Small intestine (tissue), 7 donors: ENCODE measurements around the gene ZFP36. TPM values are rescaled to one million over a fixed set of nuclear protein-coding genes. Genes with fewer than 3 reads are reported as not detected.

Experiments
- DNase-seq, 2 donors: peaks; one replicate each; pipeline versions ENCODE4 v3.0.0 to v3.0.0-alpha.2; 2013
- FAIRE-seq: peaks from 2 replicates; lab custom pipeline; 2012; peaks lifted over from hg19 to GRCh38; lab: Jason Lieb, UNC
- H3K27ac ChIP-seq, 3 donors: one replicate each; pipeline ENCODE4 v1.5.1; 2013; ENCODE audit warnings: low read length in 2 of 3, mild to moderate bottlenecking in 2 of 3, control low read depth in 1 of 3, inconsistent platforms in 1 of 3, low read depth in 1 of 3, moderate library complexity in 1 of 3
- H3K27me3 ChIP-seq, 3 donors: one replicate each; pipeline ENCODE4 v1.6.1; 2013; ENCODE audit warnings: low read length in 3 of 3, inconsistent platforms in 1 of 3; ENCODE audit not compliant: control insufficient read depth in 3 of 3, insufficient read depth in 3 of 3
- H3K36me3 ChIP-seq, 3 donors: one replicate each; pipeline ENCODE4 v1.6.1; 2013; ENCODE audit warnings: low read length in 3 of 3, inconsistent platforms in 1 of 3, low read depth in 1 of 3, mild to moderate bottlenecking in 1 of 3, moderate library complexity in 1 of 3; ENCODE audit not compliant: control insufficient read depth in 3 of 3, insufficient read depth in 2 of 3
- H3K4me1 ChIP-seq, 3 donors: one replicate each; pipeline ENCODE4 v1.6.1; 2013; ENCODE audit warnings: low read length in 2 of 3, inconsistent platforms in 1 of 3, low read depth in 1 of 3, mild to moderate bottlenecking in 1 of 3, moderate library complexity in 1 of 3; ENCODE audit not compliant: control insufficient read depth in 3 of 3, insufficient read depth in 2 of 3
- H3K4me3 ChIP-seq, 3 donors: one replicate each; pipeline ENCODE4 v1.5.1; 2013; ENCODE audit warnings: low read length in 3 of 3, control low read depth in 1 of 3, inconsistent platforms in 1 of 3, low read depth in 1 of 3, mild to moderate bottlenecking in 1 of 3, moderate library complexity in 1 of 3
- H3K9me3 ChIP-seq, 2 donors: one replicate each; pipeline ENCODE4 v1.6.1; 2013; ENCODE audit warnings: low read depth in 1 of 2, low read length in 1 of 2; ENCODE audit not compliant: control insufficient read depth in 2 of 2, insufficient read depth in 1 of 2
- WGBS, 3 donors: extraction: QIAGEN DNeasy Blood & Tissue Kit; methylation state at CpG; one replicate each; pipeline ENCODE4 v1.1.7; 2013; 5-methylcytosine and 5-hydroxymethylcytosine counted together
- polyA plus RNA-seq, 4 donors: library from polyadenylated mRNA; stranded (reverse) in 3 of 4; unstranded in 1 of 4; fragments of 200-250 nt in 3 of 4; fragments of 120-200 nt in 1 of 4; gene quantifications; one replicate each; pipeline versions ENCODE4 v1.2.1 to v1.2.3, GENCODE V29; 2013
- donor health status: healthy with polysubstance abuse.
- donor health status: control.
- donor health status: control.
- donor health status: Bipolar disorder and iron deficiency.
- donor health status: healthy.

Gene ZFP36
- polyA plus RNA-seq, 4 donors, result 104 to 365 (median 195) TPM

DNA sequence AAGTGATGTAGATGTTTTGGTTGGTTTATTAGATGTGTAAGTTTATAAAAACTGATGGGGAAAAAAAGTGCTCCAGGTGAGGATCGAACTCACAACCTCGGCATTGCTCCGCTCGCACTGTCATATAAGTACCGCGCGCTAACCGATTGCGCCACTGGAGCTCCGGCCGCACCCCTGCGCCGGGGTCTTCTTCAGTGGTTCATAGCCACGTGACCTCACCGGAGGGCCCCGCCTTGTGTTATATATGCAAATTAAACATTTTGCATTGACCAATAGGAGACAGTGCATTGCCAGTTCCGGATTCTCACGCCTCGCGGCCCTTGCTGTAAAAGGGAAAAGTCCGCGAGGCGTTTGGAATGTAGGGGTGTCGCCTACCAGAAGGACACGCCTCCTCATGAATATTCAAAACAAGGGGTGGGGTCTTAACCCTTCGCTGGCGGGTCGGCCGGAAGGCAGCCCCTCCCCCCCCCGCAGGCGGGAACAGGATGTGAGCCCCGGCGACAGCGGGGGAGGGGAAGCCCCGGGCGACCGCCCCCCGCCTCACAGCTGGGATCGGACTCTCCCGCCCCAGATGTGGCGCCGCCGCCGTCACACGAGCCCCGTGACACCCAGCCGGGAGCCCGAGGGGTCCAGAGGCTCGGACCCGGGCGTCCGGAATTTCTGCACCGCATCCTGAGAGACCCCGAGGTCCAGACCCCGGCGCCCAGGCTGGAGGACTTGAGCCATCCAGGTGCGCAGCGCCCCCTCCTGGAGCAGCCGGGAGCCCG lies 5.6 kb downstream of the ZFP36 start, which contains the start of gene PLEKHG2:
Gene PLEKHG2 (plus strand): TSS at position 570 of the 767 bp plus-strand sequence. CDS start 1,418 bp downstream, outside the sequence.
- Histone ChIP-seq H3K9me3 (no peaks in the 10 kb centered on the region), H3K4me1 (peaks cover 0 to 22% (median 0%) of the 10 kb centered on the region in 3 donors), H3K27me3 (peaks cover 0 to 6% (median 0%) of the 10 kb centered on the region in 3 donors), H3K36me3 (peaks cover 5 to 40% (median 10%) of the 10 kb centered on the region in 3 donors), H3K27ac (peak within 1 kb of the TSS; percentile 96 to 100 (median 99)), H3K4me3 (peak within 1 kb of the TSS; percentile 60 to 76 (median 63))
- FAIRE-seq (peak; percentile 44), DNase-seq (peak; percentile 99)
- WGBS, 3 donors, result 0% methylated on average over 41 to 60 of the region's 60 CpGs

DNA sequence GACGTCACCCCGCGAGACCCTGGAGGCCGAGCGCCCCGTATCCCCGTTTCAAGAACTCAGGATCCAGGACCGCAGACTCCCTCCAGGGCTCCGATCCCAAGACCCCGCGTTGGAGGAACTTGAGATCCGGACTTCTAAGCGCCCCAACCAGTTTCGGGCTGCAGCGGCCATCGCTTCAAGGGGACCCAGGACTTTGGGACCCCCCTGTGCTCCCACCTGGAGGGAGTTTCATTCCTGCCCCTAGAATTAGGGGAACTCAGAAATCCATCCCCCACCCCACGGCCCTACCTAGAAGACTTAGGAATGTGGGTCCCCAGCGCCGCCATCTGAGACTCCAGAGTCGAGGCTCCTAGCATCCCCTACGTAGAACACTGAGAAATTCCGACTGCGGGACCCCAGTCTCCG lies 6.2 kb downstream of the ZFP36 start:
- Histone ChIP-seq H3K27ac (peak overlapping the region; percentile 56 to 89 (median 88)), H3K9me3 (no peaks in the 10 kb centered on the region), H3K4me3 (peak overlapping the region; percentile 60 to 76 (median 63)), H3K27me3 (peaks cover 0 to 6% (median 0%) of the 10 kb centered on the region in 3 donors), H3K36me3 (peaks cover 3 to 38% (median 6%) of the 10 kb centered on the region in 3 donors), H3K4me1 (peaks cover 0 to 22% (median 0%) of the 10 kb centered on the region in 3 donors)
- FAIRE-seq, result no peak
- WGBS, 3 donors, result 1% methylated on average over 22 to 24 of the region's 24 CpGs
- DNase-seq, result peak in 1 of 2 donors; percentile 25

DNA sequence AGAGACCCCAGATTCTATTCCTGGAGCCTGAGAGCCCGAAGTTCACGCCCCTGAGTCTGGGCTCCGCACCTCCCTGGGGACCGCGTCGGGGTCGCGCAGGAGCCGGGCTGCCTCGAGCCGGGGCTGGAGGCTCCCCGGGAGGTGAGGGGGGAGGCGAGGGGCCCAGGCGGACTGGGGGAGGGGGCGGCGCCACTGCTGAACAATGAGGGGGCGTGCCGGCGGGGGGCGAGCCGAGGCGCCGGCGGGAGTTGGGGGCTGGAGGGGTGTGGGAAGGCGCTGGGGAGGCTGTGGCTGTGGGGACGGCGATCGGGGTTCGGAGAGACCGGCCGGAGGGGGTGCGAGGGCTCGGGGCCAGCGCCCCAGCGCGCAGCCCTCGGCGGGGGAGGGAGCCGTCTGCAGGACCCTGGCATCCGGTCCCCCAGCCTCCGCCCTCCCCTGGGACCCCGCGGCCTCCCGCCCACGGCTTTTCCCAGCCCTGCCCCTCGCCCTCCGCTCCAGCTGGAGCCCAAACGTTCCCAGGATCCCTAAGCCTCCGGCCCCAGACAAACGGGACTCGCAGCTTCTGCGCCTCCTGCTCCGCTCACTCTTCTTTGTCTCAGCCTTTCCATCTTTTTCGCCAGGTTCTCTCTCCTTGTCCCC lies 6.7 kb downstream of the ZFP36 start:
- H3K27me3 ChIP-seq, result peaks cover 0 to 6% (median 0%) of the 10 kb centered on the region in 3 donors
- no peaks in the 10 kb centered on the region for H3K9me3 ChIP-seq
- FAIRE-seq, result no peak
- peak overlapping the region; percentile 24 to 89 (median 88) for H3K27ac ChIP-seq
- peak in 1 of 2 donors; percentile 66 for DNase-seq
- H3K4me3 ChIP-seq, result peak overlapping the region; percentile 60 to 76 (median 63)
- peaks cover 0 to 22% (median 0%) of the 10 kb centered on the region in 3 donors for H3K4me1 ChIP-seq
- 0 to 2% (median 1%) methylated on average over 12 to 54 of the region's 54 CpGs for WGBS, 3 donors
- H3K36me3 ChIP-seq, result peaks cover under 1 to 36% (median 2%) of the 10 kb centered on the region in 3 donors

DNA sequence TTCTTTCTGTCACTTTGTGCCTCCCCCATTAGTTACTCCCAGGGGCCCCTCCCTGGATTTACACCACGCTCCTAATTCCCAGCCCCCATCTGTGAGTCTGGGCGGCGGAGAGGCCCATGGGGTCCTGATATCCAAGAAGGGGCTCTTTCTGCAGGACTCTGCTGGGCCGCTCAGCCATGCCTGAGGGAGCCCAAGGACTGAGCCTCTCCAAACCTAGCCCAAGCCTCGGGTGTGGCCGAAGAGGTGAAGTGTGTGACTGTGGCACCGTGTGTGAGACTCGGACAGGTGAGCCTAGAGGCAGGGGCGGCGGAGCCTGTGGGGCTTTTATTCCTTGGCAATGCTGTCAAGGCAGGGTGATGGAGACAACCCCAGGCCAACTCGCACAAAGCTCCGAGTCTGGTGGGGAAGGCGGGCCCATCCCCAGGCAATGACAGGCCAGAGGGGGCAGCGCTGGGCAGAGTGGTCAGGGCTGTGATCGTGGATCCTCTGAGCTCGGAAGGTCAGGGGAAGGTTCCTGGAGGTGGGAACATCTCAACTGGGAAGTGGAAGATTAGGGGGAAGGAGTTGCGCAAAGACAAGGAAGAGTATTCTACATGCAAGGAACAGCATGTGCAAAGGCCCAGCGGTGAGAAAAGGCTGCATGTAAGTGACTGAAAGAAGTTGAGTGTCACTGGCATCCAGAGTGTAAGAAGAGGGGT lies 7.4 kb downstream of the ZFP36 start:
- no peak for DNase-seq
- FAIRE-seq, result no peak
- H3K27ac ChIP-seq, result peak overlapping the region; percentile 24 to 63 (median 60)
- peak overlapping the region; percentile 60 to 76 (median 63) for H3K4me3 ChIP-seq
- peaks cover 0 to 36% (median 0%) of the 10 kb centered on the region in 3 donors for H3K36me3 ChIP-seq
- peaks cover 0 to 22% (median 0%) of the 10 kb centered on the region in 3 donors for H3K4me1 ChIP-seq
- WGBS, 3 donors, result 36 to 52% (median 39%) methylated on average over 18 of the region's 18 CpGs
- peaks cover 0 to 6% (median 0%) of the 10 kb centered on the region in 3 donors for H3K27me3 ChIP-seq
- H3K9me3 ChIP-seq, result no peaks in the 10 kb centered on the region

DNA sequence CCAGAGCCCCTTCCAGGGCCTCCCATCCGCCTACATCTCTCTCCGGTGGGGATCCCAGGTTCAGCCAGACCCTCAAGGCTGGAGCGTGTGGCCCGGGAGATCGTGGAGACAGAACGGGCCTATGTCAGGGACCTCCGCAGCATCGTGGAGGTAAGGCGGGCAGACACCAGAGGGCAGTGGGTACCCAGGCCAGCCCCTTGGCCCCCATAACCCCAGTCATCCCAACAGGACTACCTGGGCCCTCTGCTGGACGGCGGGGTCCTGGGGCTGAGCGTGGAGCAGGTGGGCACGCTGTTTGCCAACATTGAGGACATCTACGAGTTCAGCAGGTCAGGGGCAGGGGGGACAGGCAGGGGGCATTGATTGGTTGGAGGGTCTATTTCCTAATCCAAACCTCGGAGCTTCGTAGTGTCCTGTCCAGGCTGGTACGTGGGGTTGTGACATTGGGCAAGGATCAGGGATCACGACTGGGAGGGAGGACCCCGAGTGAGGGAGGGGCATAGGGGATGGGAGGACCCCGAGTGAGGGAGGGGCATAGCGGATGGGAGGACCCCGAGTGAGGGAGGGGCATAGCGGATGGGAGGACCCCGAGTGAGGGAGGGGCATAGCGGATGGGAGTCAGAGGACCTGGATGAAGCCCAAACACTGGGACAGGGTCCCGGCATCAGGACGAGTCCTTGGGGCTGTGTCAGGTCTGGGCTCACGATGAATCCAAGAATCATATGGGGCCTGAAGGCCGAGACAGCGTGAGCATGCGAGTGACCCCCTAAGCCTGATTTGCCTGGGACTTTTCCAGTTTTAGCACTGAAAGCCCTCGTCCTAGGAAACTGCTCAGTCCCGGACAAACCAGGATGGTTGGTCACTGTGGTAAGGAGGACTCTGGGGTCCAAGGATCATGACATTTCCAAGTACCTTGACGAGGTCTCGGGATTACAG lies 8.7 kb downstream of the ZFP36 start:
- DNase-seq, result no peak
- no peak for FAIRE-seq
- peaks cover 0 to 37% (median 0%) of the 10 kb centered on the region in 3 donors for H3K36me3 ChIP-seq
- peaks cover 0 to 20% (median 0%) of the 10 kb centered on the region in 3 donors for H3K4me1 ChIP-seq
- peaks cover 0 to 6% (median 0%) of the 10 kb centered on the region in 3 donors for H3K27me3 ChIP-seq
- WGBS, 3 donors, result 66 to 77% (median 70%) methylated on average over 35 of the region's 35 CpGs
- H3K9me3 ChIP-seq, result no peaks in the 10 kb centered on the region
- no peak overlapping the region for H3K27ac ChIP-seq
- H3K4me3 ChIP-seq, result peak overlapping the region in 1 of 3 donors; percentile 76

DNA sequence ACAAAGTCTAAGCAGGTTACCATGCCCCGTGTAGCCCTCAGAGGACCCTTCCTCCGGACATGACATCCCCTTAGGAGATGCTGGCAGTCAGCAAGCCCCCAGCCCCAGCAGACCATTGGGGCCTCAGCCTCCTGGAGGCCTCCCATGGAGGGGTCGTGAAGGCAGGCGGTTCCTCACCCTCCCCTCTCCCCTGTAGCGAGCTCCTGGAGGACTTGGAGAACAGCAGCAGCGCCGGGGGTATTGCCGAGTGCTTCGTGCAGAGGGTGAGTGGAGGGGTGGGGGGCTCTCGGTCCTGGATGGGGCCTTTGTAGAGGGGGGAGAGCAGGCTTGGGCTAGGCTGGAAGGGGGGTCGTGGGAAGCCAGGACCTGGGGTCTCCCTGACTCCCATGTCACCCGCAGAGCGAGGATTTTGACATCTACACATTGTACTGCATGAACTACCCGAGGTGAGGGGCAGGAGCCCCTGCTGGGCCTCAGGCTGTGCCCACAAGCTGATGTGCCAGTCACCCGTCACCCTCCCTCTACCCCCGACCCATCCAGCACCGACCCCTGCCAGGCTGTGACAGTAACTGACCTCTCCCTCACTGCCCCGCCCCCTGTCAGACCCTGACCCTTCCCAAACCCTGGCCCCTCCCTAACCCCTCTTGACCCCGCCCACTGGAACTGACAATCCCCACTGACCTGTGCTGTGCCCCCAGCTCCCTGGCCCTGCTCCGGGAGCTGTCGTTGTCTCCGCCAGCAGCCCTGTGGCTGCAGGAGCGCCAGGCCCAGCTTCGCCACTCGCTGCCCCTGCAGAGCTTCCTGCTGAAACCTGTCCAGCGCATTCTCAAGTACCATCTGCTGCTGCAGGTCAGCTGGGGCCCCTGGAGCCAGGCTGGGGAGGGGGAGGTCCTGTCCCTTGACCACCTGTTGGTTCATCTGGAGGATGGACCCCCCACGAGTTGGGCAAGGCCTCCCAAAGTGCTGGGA lies 9.8 kb downstream of the ZFP36 start:
- Histone ChIP-seq H3K9me3 (no peaks in the 10 kb centered on the region), H3K4me1 (peaks cover 0 to 10% (median 0%) of the 10 kb centered on the region in 3 donors), H3K27ac (no peak overlapping the region), H3K36me3 (peaks cover 0 to 43% (median 0%) of the 10 kb centered on the region in 3 donors), H3K4me3 (no peak overlapping the region), H3K27me3 (peaks cover 0 to 6% (median 0%) of the 10 kb centered on the region in 3 donors)
- 75 to 82% (median 76%) methylated on average over 23 to 27 of the region's 27 CpGs for WGBS, 3 donors
- DNase-seq, result no peak
- no peak for FAIRE-seq
